ENCODE data around the gene EIF4G3.
"Not testable (repeated sequence)": the region's sequence is repeated elsewhere in the genome, so short reads cannot be mapped to it uniquely, and the experiment has no call there.

EIF4G3 gene

GRCh38 chr1:20867062-20867461, 309.6 kb downstream of the EIF4G3 start:
- DNase-seq, result no peak

- DNase-seq, result no peak
Observed at GRCh38 chr1:20865001-20865400, 311.7 kb downstream of the EIF4G3 start.

DNA sequence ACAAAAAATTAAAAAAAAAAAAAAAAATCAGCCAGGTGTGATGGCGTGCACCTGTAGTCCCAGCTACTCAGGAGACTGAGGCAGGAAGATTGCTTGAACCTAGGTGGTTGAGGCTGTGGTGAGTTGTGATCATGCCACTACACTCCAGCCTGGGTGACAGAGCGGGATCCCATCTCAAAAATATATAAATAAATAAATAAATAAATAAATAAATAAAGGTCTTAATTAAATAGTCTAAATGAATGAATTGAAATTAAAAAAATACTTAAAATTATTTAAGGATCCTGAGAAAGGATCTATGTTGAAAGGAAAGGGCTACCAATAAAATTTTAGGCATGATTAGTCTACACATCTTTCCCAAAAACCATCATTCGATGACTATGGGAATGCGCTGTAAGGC, 322.2 kb downstream of the EIF4G3 start:
- no peak for DNase-seq

- DNase-seq, result not testable (repeated sequence)
Observed at GRCh38 chr1:20851791-20852190, 324.9 kb downstream of the EIF4G3 start.

GRCh38 chr1:20850021-20850420, 326.7 kb downstream of the EIF4G3 start:
- DNase-seq, result no peak

DNA sequence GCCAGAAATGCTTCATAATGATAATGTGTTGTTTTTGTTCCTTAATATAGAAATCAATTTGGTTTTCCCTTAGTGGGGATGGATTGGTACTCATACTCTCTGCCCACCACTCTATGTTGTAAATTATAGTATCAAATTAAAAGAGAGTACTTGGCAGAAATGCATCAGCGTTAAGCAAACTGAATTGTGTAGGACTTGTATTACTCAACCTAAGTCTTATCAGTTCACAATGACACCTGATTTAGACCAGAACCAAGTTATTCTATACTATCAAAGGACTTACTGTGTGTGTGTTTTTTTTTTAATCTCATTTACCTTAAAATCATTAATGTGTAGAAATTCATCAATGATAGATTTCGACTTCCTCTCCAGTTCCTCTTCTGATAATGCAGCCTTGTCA, 327.6 kb downstream of the EIF4G3 start:
- no peak for DNase-seq

DNA sequence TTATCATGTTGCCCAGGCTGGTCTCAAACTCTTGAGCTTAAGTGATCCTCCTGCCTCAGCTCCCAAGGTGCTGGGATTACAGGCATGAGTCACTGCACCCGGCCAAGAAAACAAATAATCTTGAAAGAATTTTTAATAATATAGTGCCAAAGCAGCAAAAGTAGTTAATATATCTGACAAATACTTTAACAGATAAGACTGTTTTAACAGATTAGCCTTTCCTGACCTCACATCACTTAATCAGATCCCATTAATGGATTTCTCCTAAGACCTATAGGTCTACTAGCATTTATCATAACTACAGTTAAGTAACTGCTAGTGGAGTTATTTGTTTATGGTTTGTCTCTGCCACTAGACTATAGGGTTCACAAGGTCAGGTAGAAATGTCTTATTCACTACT, 328.5 kb downstream of the EIF4G3 start:
- DNase-seq, result no peak

- DNase-seq, result no peak
Observed at GRCh38 chr1:20847611-20848080, 329.1 kb downstream of the EIF4G3 start.

GRCh38 chr1:20846461-20847374, 330.0 kb downstream of the EIF4G3 start:
- DNase-seq, result no peak

GRCh38 chr1:20840731-20841130, 336.0 kb downstream of the EIF4G3 start:
- DNase-seq, result no peak

- no peak for DNase-seq
Observed at GRCh38 chr1:20837554-20838192, 339.0 kb downstream of the EIF4G3 start.

DNA sequence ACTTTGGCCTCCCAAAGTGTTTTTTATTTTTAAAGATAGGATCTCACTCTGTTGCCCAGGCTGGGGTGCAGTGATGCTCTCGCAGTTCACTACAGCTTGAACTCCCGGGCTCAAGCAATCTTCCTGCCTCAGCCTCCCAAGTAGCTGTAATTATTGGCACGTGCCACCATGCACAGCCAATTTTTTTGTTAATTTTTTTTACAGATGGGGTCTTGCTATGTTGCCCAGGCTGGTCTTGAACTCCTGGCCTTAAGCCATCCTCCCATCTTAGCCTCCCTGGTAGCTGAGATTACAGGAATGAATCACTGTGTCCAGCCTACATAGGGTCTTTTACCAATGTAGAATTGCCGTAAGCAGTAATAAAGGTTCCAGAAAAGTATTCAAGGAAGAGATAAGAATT, 340.5 kb downstream of the EIF4G3 start:
- no peak for DNase-seq

- DNase-seq, result no peak
Observed at GRCh38 chr1:20834780-20835179, 341.9 kb downstream of the EIF4G3 start.

DNA sequence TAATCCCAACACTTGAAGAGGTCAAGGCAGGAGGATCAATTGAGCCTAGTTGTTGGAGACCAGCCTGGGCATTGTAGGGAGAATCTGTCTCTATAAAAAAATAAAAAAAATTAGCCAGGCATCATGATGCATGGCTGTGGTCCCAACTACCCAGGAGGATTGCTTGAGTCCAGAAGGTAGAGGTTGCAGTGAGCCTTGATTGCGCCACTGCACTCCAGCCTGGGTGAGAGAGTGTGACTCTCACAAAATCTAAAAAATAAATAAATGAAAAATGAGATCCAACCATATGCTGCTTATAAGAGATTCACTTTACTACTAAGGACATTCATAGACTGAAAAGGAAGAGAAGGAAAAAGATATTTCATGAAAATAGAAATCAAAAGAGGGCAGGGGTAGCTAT, 342.5 kb downstream of the EIF4G3 start:
- DNase-seq, result no peak

GRCh38 chr1:20830378-20830777, 346.3 kb downstream of the EIF4G3 start:
- no peak for DNase-seq

DNA sequence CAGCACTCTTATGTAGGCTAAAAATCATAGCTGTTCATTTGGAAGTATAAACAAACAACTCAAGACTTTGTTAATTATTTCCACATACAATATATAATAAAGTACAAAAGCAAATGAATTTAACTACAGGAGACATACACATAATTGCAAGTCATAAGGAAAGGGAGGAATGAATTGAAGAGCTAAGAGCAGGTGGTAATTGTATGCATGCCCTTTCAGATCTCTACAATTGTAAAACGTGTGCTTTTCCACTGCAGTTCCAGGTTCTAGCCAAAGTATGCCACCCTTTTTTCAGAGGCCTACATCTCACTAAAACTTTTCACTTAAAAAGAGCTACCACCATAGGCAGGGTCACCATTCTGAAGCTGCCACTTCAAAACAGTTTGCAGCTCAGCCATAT, 346.8 kb downstream of the EIF4G3 start:
- DNase-seq, result no peak

DNA sequence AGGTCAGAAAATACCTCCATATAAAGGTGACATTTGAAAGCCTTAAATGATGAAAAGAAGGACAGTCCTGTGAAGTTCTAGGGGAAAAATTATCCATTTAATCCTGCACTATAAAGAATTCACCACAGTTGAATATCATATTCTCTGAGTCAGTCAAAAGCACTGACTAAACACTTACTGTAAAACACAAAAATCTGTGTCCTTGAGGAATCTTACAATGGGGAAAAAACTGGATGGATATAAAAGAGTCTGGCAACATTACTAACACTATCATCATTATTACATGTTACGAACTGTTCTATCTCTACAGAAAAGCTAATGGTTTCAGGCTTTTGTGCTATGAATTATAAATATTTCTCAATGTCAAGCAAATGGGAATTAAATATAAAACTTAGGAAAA, 347.2 kb downstream of the EIF4G3 start:
- no peak for DNase-seq

DNA sequence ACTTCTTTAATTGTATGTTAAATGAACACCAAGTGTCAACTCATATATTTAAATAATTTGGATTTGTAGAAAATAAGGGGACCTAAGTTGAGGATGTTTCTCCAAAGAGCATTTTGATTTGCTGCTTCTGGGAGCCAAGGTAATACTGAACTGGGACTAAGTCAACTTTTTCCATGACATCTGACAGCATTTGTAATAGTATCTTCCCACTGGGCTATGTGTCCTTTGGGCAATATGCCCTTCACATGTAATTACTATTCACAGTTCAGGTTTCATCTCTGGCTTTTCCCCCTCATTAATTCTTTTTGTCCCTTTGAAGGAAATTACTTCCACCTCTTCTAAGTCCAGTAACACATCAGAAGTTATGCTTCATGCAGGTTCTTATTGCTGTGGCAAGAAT, 352.9 kb downstream of the EIF4G3 start:
- no peak for DNase-seq

DNA sequence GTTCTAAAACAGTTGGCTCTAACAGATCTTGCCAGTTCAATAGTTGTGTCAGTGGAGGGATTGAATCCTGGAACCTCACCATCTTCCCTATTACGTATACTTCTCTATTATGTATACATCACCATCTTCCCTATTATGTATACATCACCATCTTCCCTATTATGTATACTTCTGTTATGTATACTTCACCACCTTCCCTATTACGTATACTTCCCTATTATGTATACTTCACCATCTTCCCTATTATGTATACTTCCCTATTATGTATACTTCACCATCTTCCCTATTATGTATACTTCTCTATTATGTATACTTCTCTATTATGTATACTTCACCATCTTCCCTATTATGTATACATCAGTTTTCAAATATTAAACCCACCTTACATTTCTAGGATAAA, 355.2 kb downstream of the EIF4G3 start:
- no peak for DNase-seq

- DNase-seq, result no peak
Observed at GRCh38 chr1:20819818-20820217, 356.9 kb downstream of the EIF4G3 start.

GRCh38 chr1:20814534-20814871, 362.2 kb downstream of the EIF4G3 start:
- no peak for DNase-seq

DNA sequence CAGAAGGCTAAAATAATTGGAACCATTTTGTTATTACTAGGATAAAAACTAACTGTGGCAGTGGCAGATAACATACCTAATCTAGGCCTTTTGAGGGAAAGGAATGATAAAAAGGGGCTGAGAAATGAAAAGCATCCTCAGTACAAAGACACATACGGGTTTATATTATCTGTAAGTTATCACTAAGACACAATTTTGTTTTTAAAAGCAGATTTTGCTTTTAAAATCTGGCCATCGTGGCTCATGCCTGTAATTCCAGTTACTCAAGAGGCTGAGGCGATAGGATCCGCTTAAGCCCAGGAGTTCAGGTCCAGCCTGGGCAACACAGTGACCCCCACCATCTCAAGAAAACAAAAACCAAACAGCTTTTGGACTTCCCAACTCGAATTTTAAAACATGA, 364.8 kb downstream of the EIF4G3 start:
- DNase-seq, result no peak

DNA sequence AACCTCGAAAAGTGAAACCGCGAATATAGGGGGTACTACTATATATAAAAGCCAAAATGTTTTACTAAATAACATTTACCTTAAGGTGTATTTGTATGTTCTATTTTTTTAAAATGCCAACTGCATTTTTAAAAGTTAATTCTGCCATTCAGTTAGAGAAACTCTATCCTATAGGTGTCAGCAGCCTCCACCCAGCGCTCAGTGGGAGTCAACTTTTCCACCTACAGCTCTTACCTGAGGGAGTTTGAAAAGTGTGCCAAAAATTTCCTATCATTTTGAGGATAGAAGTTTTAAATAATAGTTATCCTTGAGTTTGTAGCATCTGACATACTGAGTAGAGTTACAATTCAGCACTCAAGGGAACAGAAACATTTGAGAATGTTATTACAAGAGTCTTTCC, 383.5 kb downstream of the EIF4G3 start:
- DNase-seq, result no peak

- no peak for DNase-seq
Observed at GRCh38 chr1:20792196-20792595, 384.5 kb downstream of the EIF4G3 start.

DNA sequence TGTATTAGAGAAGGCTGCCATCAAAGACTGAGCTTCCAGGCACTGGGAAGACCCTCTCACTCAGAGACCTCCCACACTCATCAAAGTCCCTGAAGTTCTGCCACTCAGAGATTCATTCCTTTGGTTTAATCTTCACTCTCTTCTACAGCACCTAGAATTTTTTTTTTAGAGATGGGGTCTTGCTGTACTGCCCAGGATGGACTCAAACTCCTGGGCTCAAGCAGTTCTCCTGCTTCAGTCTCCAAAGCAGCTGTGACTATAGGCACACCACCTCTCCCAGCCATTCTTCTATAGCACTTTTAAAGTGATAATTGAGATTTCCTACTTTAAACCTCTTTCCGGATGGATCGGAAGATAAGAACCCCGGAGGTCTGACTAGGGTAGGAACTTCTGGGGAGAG, 385.9 kb downstream of the EIF4G3 start:
- no peak for DNase-seq

Measured in GOT3 (cell line).